IMR-90 (cell line): ENCODE measurements around the gene WNT3.

ENCODE experiments used
- BHLHE40 ChIP-seq: fragments of 150-350 bp; IDR thresholded peaks from 2 replicates; pipeline ENCODE4 v1.6.1; 2016; ENCODE audit warnings: mild to moderate bottlenecking, low read depth, low read length
- CEBPB ChIP-seq: IDR thresholded peaks from 2 replicates; pipeline ENCODE4 v1.6.1; 2012; ENCODE audit warnings: low read depth, low read length, improper control_type of control experiment
- CHD1 ChIP-seq: IDR thresholded peaks from 2 replicates; pipeline ENCODE4 v1.6.1; 2012; ENCODE audit warnings: low read depth, low read length, improper control_type of control experiment
- FOS ChIP-seq: fragments of 150-350 bp; IDR thresholded peaks from 2 replicates; pipeline ENCODE4 v1.6.1; 2016; ENCODE audit warnings: low read depth, low read length
- MAFK ChIP-seq: IDR thresholded peaks from 2 replicates; pipeline ENCODE4 v1.6.1; 2012; ENCODE audit warnings: low read depth, low read length, improper control_type of control experiment
- MAZ ChIP-seq: IDR thresholded peaks from 2 replicates; pipeline ENCODE4 v1.6.1; 2012; ENCODE audit warnings: low read depth, mild to moderate bottlenecking, low read length, improper control_type of control experiment, moderate library complexity, borderline replicate concordance
- POLR2A ChIP-seq: IDR thresholded peaks from 2 replicates; pipeline ENCODE4 v1.6.1; 2012; ENCODE audit warnings: mild to moderate bottlenecking, low read depth, low read length
- RAD21 ChIP-seq: IDR thresholded peaks from 2 replicates; pipeline ENCODE4 v1.6.1; 2012; ENCODE audit warnings: low read length, improper control_type of control experiment
- RCOR1 ChIP-seq: IDR thresholded peaks from 2 replicates; pipeline ENCODE4 v1.6.1; 2012; ENCODE audit warnings: mild to moderate bottlenecking, low read length, improper control_type of control experiment; ENCODE audit not compliant: insufficient replicate concordance
- RFX5 ChIP-seq: IDR thresholded peaks from 2 replicates; pipeline ENCODE4 v1.8.0; 2012; ENCODE audit warnings: low read depth, mild to moderate bottlenecking, low read length, moderate library complexity
- SMC3 ChIP-seq: fragments of 150-350 bp; IDR thresholded peaks from 2 replicates; pipeline ENCODE4 v1.6.1; 2016; ENCODE audit warnings: low read depth, mild to moderate bottlenecking, antibody characterized with exemption, low read length, moderate library complexity
- USF2 ChIP-seq: fragments of 150-350 bp; IDR thresholded peaks from 2 replicates; pipeline ENCODE4 v1.6.1; 2017; ENCODE audit warnings: mild to moderate bottlenecking, antibody characterized with exemption, low read length, low read depth
- TF ChIP-seq, protein P1 (sequence below): conservative IDR thresholded peaks from 2 replicates; pipeline ENCODE4 v1.5.1; 2012; ENCODE audit warnings: mild to moderate bottlenecking, low read depth, low read length, improper control_type of control experiment

- no peak for TF ChIP-seq CEBPB
- no peak for TF ChIP-seq USF2
- TF ChIP-seq FOS: no peak
- no peak for TF ChIP-seq POLR2A
- TF ChIP-seq RAD21: no peak
- TF ChIP-seq, protein P1, sequence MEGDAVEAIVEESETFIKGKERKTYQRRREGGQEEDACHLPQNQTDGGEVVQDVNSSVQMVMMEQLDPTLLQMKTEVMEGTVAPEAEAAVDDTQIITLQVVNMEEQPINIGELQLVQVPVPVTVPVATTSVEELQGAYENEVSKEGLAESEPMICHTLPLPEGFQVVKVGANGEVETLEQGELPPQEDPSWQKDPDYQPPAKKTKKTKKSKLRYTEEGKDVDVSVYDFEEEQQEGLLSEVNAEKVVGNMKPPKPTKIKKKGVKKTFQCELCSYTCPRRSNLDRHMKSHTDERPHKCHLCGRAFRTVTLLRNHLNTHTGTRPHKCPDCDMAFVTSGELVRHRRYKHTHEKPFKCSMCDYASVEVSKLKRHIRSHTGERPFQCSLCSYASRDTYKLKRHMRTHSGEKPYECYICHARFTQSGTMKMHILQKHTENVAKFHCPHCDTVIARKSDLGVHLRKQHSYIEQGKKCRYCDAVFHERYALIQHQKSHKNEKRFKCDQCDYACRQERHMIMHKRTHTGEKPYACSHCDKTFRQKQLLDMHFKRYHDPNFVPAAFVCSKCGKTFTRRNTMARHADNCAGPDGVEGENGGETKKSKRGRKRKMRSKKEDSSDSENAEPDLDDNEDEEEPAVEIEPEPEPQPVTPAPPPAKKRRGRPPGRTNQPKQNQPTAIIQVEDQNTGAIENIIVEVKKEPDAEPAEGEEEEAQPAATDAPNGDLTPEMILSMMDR: no peak
- TF ChIP-seq SMC3: no peak
- no peak for TF ChIP-seq BHLHE40
- no peak for TF ChIP-seq RCOR1
- TF ChIP-seq RFX5: no peak
- no peak for TF ChIP-seq CHD1
- TF ChIP-seq MAZ: no peak
- no peak for TF ChIP-seq MAFK
These were observed 19.0 kb upstream of the WNT3 start for GRCh38 chr17:46837521-46837920.
